ENCODE results near the gene EHMT1. TPM values are rescaled to one million over a fixed set of nuclear protein-coding genes. Genes with fewer than 3 reads are reported as not detected.

The EHMT1 gene
- total RNA-seq, 1 donor, result 46.3 TPM

DNA sequence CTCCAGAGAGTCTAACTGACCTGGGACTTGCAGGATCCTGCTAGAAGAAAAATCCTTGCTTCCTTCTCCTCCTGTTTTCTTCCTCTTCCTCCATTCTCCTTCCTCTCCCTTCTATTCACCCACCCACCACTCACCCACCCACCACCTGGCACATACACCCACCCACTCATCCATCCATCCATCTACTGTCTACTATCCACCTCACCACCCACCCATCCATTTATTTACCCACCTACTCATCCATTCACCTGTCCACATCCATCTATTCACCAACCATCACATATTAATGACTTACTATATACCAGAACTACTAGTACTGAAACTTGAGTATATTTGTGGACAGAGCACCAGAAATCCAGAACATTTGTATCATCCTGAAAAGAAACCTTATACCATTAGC lies 49.4 kb downstream of the EHMT1 start:
- Histone ChIP-seq H4K20me1 (ENCODE audit: insufficient read depth, low read length) (peaks cover 79% of the 10 kb centered on the region), H3K36me3 (ENCODE audit: insufficient read depth, low read length) (peaks cover 5% of the 10 kb centered on the region), H3K4me3 (ENCODE audit: insufficient read depth, low read length) (no peak overlapping the region), H2AFZ (ENCODE audit: low read length) (no peak overlapping the region), H3K27ac (ENCODE audit: low read depth, low read length) (no peak overlapping the region), H3K79me2 (ENCODE audit: insufficient read depth, low read length) (peaks cover 93% of the 10 kb centered on the region), H3K4me1 (ENCODE audit: insufficient read depth, low read length) (peaks cover 12% of the 10 kb centered on the region), H3K9me3 (ENCODE audit: low read depth, low read length) (no peaks in the 10 kb centered on the region), H3K27me3 (ENCODE audit: insufficient read depth, low read length) (no peaks in the 10 kb centered on the region), H3K4me2 (ENCODE audit: insufficient read depth, low read length) (no peak overlapping the region)
- DNase-seq (ENCODE audit: insufficient read length, low spot score, missing footprints), result no peak
- TF ChIP-seq, protein P1, sequence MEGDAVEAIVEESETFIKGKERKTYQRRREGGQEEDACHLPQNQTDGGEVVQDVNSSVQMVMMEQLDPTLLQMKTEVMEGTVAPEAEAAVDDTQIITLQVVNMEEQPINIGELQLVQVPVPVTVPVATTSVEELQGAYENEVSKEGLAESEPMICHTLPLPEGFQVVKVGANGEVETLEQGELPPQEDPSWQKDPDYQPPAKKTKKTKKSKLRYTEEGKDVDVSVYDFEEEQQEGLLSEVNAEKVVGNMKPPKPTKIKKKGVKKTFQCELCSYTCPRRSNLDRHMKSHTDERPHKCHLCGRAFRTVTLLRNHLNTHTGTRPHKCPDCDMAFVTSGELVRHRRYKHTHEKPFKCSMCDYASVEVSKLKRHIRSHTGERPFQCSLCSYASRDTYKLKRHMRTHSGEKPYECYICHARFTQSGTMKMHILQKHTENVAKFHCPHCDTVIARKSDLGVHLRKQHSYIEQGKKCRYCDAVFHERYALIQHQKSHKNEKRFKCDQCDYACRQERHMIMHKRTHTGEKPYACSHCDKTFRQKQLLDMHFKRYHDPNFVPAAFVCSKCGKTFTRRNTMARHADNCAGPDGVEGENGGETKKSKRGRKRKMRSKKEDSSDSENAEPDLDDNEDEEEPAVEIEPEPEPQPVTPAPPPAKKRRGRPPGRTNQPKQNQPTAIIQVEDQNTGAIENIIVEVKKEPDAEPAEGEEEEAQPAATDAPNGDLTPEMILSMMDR (IDR thresholded peaks at IDR 0.05; ENCODE audit: extremely low read depth, low read depth, low read length), result no peak

DNA sequence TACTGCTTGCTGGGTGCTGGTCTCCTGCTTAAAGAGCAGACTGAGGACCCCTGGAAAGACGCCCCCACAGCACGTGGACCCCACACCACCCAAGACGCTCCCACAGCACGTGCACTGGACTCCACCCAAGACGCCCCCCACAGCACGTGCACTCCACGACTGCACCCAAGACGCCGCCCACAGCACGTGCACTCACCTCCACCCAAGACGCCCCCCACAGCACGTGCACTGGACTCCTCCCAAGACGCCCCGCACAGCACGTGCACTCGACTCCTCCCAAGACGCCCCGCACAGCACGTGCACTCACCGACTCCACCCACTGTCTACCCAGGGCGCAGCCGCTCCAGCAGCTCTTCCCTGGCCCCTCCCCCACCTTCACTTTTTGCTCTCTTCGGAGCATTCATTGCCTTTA lies 50.5 kb downstream of the EHMT1 start:
- H4K20me1 ChIP-seq (ENCODE audit: insufficient read depth, low read length), result peaks cover 79% of the 10 kb centered on the region
- H3K79me2 ChIP-seq (ENCODE audit: insufficient read depth, low read length), result peaks cover 94% of the 10 kb centered on the region
- no peak overlapping the region for H3K4me3 ChIP-seq (ENCODE audit: insufficient read depth, low read length)
- H3K4me1 ChIP-seq (ENCODE audit: insufficient read depth, low read length), result peaks cover 12% of the 10 kb centered on the region
- DNase-seq (ENCODE audit: insufficient read length, low spot score, missing footprints), result peak; percentile 69
- no peak overlapping the region for H2AFZ ChIP-seq (ENCODE audit: low read length)
- peaks cover 5% of the 10 kb centered on the region for H3K36me3 ChIP-seq (ENCODE audit: insufficient read depth, low read length)
- H3K9me3 ChIP-seq (ENCODE audit: low read depth, low read length), result no peaks in the 10 kb centered on the region
- H3K4me2 ChIP-seq (ENCODE audit: insufficient read depth, low read length), result no peak overlapping the region
- TF ChIP-seq, protein P1 (IDR thresholded peaks at IDR 0.05; ENCODE audit: extremely low read depth, low read depth, low read length), result no peak
- H3K27me3 ChIP-seq (ENCODE audit: insufficient read depth, low read length), result no peaks in the 10 kb centered on the region
- no peak overlapping the region for H3K27ac ChIP-seq (ENCODE audit: low read depth, low read length)

DNA sequence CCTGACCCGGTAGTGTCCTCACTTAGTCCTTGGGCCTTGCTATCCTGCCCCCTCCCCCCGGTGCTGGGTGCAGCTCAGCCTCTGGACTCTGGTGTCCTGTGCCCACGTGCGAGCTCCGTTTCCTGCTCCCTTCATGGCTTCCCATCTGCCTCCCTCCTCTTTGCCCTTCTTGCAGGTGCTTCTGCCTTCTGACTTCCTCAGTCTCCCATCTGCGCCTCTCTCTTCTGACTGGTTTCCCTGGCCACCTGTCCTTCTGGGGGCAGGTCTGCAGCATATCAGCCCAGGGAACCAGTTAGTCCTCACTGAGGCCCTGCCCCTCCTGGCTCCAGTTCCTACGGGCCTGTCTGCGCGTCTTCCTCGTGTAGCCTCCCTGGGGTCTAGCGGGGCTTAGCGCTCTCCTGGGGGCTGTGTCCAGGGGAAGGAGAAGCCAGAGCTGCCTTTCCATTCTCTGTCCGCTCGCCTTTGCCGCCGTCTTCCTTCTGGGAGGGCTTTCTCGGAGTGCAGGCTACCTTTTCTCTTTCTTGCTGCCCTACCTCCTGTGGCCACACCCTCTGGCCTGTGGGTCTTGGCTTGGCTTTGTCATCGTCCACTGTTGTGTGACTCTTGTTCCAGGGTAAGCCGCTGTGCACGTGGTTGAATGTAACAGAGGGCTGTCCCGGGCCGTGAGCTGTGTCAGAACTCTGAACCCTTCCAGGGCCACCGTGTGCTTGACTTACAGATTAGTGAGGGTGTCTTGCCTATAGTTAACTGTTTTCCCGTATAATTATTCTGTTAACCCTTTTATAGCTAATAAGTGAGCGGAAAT lies 51.8 kb downstream of the EHMT1 start:
- TF ChIP-seq, protein P1 (IDR thresholded peaks at IDR 0.05; ENCODE audit: extremely low read depth, low read depth, low read length), result no peak
- DNase-seq (ENCODE audit: insufficient read length, low spot score, missing footprints), result peak; percentile 47
- peaks cover 80% of the 10 kb centered on the region for H4K20me1 ChIP-seq (ENCODE audit: insufficient read depth, low read length)

DNA sequence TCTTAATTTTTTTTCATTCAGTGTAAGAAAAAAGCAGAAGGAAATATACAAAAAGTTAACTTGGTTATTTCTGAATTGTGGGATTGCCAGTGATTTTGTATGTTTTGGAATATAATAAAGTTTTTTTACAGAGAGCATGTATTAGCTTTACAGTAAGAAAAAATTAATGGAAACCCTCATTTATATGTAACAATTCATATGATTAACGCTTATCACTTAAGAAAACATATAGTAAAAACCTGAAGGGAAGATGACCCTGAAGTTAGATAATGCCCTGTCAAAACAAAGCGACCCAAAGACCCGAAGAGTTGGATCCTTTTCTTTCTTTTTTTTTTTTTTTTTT lies 52.4 kb downstream of the EHMT1 start:
- Histone ChIP-seq H3K36me3 (ENCODE audit: insufficient read depth, low read length) (peaks cover 5% of the 10 kb centered on the region), H3K4me2 (ENCODE audit: insufficient read depth, low read length) (no peak overlapping the region), H3K79me2 (ENCODE audit: insufficient read depth, low read length) (peaks cover 86% of the 10 kb centered on the region), H3K27ac (ENCODE audit: low read depth, low read length) (no peak overlapping the region), H3K4me3 (ENCODE audit: insufficient read depth, low read length) (no peak overlapping the region), H3K27me3 (ENCODE audit: insufficient read depth, low read length) (no peaks in the 10 kb centered on the region), H2AFZ (ENCODE audit: low read length) (no peak overlapping the region), H4K20me1 (ENCODE audit: insufficient read depth, low read length) (peaks cover 75% of the 10 kb centered on the region), H3K4me1 (ENCODE audit: insufficient read depth, low read length) (peaks cover 6% of the 10 kb centered on the region), H3K9me3 (ENCODE audit: low read depth, low read length) (no peaks in the 10 kb centered on the region)
- DNase-seq (ENCODE audit: insufficient read length, low spot score, missing footprints), result no peak
- TF ChIP-seq, protein P1 (IDR thresholded peaks at IDR 0.05; ENCODE audit: extremely low read depth, low read depth, low read length), result no peak

More for the DNA sequence above, 51.8 kb downstream of the EHMT1 start:
- Histone ChIP-seq H3K4me3 (ENCODE audit: insufficient read depth, low read length) (no peak overlapping the region), H3K27me3 (ENCODE audit: insufficient read depth, low read length) (no peaks in the 10 kb centered on the region), H3K4me2 (ENCODE audit: insufficient read depth, low read length) (no peak overlapping the region), H3K27ac (ENCODE audit: low read depth, low read length) (no peak overlapping the region), H2AFZ (ENCODE audit: low read length) (no peak overlapping the region), H3K79me2 (ENCODE audit: insufficient read depth, low read length) (peaks cover 90% of the 10 kb centered on the region), H3K4me1 (ENCODE audit: insufficient read depth, low read length) (peaks cover 6% of the 10 kb centered on the region), H3K36me3 (ENCODE audit: insufficient read depth, low read length) (peaks cover 5% of the 10 kb centered on the region), H3K9me3 (ENCODE audit: low read depth, low read length) (no peaks in the 10 kb centered on the region)
